ENCODE measurements around the gene FKBP7.
"Not testable (repeated sequence)": the region's sequence is repeated elsewhere in the genome, so short reads cannot be mapped to it uniquely, and the experiment has no call there.

Gene FKBP7

DNA sequence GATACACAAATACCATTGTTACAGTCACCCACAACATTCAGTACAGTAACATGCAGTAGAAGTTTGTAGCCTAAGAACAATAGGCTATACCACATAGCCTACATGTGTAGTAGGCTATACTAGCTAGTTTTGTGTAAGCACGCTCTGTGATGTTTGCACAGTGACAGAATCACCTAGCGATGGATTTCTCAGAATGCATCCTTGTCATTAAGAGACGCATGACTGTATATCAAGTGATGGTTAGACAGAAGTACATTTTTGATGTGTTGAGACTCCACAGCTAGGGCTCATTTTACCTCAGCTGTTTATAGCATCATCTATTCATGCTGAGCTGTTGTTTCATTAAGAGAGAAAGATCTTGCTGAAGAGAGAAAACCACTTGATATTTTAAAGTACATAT is 21.2 kb upstream of the FKBP7 start:
- DNase-seq = no peak
- in situ Hi-C loops (cut with HindIII; ENCODE audit: low pct_ligation_motif_present, low pct_unique_long_range_greater_than_20kb, low sequenced_read_pairs) = no loop called here

DNA sequence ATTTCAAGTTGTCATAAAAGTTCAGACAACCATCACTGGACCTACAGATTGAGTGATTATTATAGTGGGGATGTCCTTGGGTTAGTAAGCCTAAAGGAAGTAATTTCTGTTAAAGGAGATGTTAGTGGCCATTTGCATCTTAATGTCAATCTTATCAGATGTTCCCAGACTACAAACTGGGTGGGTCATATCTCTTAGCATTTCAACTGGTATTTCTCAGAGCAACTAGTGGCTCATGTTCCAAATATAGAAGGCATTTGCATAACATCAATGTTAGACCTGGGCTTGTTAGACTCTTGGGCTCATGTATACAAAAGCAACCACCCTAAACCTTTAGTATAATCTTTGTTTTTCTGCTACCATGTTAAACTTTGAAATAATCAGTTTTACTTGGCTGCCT is 19.7 kb upstream of the FKBP7 start:
- DNase-seq = no peak
- in situ Hi-C loops (cut with HindIII; ENCODE audit: low pct_ligation_motif_present, low pct_unique_long_range_greater_than_20kb, low sequenced_read_pairs) = no loop called here

- DNase-seq = no peak
- in situ Hi-C loops (cut with HindIII; ENCODE audit: low pct_ligation_motif_present, low pct_unique_long_range_greater_than_20kb, low sequenced_read_pairs) = no loop called here
These were observed 17.6 kb upstream of the FKBP7 start for GRCh38 chr2:178496049-178496448.

- no peak for DNase-seq
- in situ Hi-C loops (cut with HindIII; ENCODE audit: low pct_ligation_motif_present, low pct_unique_long_range_greater_than_20kb, low sequenced_read_pairs) = no loop called here
These were observed 13.2 kb upstream of the FKBP7 start for GRCh38 chr2:178491612-178492011.

GRCh38 chr2:178485356-178485755 is 7.0 kb upstream of the FKBP7 start:
- no peak for DNase-seq
- in situ Hi-C loops (cut with HindIII; ENCODE audit: low pct_ligation_motif_present, low pct_unique_long_range_greater_than_20kb, low sequenced_read_pairs) = no loop called here

DNA sequence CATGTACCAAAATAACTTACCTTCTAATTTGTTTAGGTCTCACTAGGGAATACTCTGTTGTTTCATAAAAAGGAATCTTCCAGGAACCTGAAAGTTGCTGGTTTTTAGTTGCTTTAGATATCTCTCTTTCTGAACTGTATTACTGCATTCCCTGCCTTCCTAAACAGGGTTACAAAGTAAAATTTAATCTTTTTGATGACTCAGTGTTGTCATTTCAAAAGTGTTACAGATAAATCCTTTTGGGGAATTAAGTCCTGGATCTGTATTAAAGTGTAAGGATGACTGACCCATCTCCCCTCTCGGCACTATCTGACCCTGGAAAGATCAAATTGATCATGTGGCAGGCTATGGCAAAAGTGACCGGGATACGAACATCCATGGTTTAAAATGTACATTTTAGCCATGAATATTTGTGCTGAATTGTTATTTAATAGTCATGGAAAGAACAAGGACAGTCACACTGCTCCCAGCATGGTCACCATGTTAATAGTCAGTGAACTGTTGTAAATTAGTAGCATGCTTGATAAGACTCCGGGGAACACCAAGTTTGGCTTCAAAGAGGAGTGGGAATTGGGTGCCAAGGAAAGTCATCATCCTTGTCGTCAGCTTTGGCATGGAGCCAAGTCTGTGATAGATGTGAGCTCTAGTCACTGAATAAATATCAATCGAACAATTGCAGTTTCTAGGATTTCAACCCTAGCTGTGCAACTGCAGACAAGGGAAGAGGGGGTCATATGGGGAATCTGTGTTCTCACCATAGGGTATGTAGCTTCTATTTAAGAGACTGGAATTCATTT is 6.0 kb upstream of the FKBP7 start:
- in situ Hi-C loops (cut with HindIII; ENCODE audit: low pct_ligation_motif_present, low pct_unique_long_range_greater_than_20kb, low sequenced_read_pairs) = no loop called here
- DNase-seq = peak; percentile 22

DNA sequence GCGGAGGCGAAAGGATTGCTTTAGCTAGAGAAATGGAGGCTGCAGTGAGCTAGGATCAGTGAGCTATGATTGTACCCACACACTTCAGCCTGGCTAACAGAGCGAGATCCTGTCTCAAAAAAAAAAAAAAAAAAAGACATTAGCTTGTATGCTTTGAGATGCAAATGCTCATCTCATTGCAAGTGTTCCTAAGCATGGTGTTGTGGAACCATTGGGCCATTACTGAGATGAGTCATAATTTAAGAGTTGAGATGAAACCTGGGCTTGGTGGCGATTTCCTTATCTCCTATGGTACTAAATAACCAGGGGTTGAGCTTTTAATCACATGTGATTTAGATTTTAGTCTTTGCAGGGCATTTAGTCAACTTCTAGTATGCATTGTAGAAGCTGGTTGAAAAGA is 4.0 kb upstream of the FKBP7 start:
- peak; percentile 53 for DNase-seq
- in situ Hi-C loops (cut with HindIII; ENCODE audit: low pct_ligation_motif_present, low pct_unique_long_range_greater_than_20kb, low sequenced_read_pairs) = no loop called here

DNA sequence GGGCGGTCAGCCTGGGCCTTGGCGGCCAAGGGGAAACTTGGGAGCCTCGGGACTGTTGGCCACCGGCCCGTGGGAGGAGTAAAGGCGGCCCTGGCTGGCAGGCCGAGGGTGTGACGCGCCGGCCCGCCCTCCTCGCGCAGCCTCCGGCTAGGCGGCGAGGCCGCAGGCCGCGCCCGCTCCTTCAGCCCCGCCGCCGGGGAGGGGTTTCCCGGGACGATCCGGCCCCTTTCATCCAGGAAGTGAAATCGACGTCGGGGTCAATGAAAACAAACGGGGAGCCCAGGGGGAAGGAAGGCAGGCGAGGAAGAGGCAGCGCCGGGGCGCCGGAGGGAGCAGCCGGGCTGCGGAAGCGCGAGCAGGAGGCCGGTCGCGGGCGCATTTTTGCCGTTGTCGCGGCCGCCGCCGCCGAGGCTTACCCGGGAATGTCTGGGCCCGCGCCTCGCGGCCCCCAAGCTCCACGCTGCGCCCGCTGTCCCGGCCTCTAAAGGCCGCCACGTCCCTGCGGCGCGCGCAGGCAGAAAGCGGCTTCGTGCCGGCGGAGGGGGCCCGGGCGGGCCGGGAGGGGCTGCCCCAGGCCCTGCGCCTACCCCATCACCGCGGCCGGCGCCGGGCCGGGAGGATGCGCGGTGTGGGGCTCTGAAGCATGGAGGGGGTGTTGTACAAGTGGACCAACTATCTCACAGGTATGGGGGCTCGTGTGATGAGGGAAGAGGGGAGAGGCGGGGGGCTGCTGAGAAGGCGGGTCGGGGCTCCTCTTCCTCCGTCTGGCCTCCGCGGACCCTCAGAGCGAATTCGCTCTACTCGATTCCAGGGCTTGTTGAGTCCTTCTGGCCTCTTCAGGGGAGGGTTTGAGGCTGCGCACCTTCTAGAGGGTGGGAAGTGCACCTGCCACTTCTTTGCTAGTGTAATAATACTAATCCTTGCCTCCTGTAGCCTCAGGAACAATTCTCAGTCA is 2.1 kb upstream of the FKBP7 start, which contains the start of gene PLEKHA3:
TSS of gene PLEKHA3 (plus strand) at position 231 of the 955 bp plus-strand sequence. CDS start at position 644, 413 bp downstream.
- in situ Hi-C loops (cut with HindIII; ENCODE audit: low pct_ligation_motif_present, low pct_unique_long_range_greater_than_20kb, low sequenced_read_pairs) = no loop called here
- peak; percentile 99 for DNase-seq

- DNase-seq = no peak
- in situ Hi-C loops (cut with HindIII; ENCODE audit: low pct_ligation_motif_present, low pct_unique_long_range_greater_than_20kb, low sequenced_read_pairs) = no loop called here
These were observed 1.4 kb upstream of the FKBP7 start for GRCh38 chr2:178479758-178480226.

DNA sequence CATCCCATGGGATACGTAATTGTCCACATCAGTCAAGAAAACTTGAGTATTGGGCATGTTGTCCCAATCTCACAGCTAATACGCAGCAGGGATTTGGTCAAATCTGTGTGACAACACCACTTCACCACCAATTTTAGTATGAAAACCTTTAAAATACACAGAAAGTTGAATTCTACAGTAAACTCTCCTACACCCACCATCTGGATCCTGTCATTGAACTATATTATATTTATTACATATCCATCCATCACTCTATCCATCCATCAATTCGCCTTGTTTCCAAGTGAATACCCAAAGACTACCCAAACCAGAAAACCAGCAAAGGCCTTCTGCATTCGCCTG is 846 bp upstream of the FKBP7 start:
- in situ Hi-C loops (cut with HindIII; ENCODE audit: low pct_ligation_motif_present, low pct_unique_long_range_greater_than_20kb, low sequenced_read_pairs) = no loop called here
- DNase-seq = no peak

DNA sequence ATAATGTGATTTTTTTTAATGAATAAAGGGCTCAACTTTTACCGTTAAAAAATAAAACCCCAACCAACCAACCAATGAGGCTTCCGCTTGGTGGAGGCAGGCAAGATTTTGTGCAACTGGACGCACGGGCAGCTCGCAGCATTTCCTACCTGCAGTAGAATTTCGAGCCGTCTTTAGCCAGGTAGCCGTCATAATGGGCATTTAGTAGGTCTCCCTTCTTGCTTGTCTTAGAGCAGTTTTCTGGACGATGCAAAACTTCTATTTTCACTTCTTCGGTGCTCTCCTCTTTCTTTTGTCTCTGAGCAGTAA is 316 bp downstream of the FKBP7 start:
- peak; percentile 33 for DNase-seq
- in situ Hi-C loops (cut with HindIII; ENCODE audit: low pct_ligation_motif_present, low pct_unique_long_range_greater_than_20kb, low sequenced_read_pairs) = no loop called here

DNA sequence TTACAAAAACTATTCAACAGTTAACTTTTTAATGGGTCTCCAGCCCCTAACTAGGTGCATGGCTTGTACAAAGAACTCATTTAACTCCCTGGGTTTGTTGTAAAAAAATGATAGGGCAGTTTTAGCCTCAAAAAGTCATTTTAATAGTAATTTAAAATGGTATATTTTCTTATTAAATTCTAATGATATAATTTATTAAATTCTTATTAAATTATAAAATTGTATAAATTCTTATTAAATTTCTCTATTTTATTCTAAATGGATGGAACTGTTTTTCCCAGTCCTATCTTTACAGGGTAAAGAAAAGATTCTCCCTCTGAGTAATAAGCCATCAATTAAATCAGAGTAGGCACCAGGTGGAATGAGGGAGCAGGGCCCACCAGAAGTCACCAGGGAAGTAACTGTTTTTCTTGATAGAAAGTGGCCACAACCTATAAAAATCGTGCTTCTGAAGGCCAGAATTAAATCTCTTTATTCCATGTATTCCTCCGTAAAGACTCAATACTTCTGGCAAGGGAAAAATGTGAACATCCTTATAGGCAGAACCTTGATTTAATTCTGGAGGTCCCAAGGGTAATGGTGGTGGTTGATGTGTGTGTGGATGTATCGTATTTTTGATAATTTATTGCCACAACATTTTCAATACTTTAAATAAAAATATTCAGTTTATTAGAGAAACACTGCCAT is 814 bp downstream of the FKBP7 start:
- DNase-seq = no peak
- in situ Hi-C loops (cut with HindIII; ENCODE audit: low pct_ligation_motif_present, low pct_unique_long_range_greater_than_20kb, low sequenced_read_pairs) = no loop called here

- no peak for DNase-seq
These were observed 1.9 kb downstream of the FKBP7 start for GRCh38 chr2:178476477-178476876.

DNA sequence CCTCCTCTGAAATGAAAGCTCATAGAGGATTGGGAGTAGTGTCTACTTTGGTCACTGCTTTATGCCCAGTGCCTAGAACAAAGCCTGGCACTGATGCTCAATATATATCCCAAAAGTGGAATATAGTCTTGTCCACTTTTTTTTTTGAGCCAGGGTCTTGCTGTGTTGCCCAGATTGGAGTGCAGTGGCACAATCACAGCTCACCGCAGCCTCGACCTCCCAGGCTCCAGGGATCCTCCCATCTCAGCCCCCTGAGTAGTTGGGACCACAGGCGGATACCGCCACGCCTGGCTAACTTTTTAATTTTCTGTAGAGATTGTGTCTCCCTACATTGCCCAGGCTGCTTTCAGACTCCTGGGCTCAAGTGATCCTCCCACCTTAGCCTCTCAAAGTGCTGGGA is 3.8 kb downstream of the FKBP7 start:
- no peak for DNase-seq
- in situ Hi-C loops (cut with HindIII; ENCODE audit: low pct_ligation_motif_present, low pct_unique_long_range_greater_than_20kb, low sequenced_read_pairs) = no loop called here

More at GRCh38 chr2:178476477-178476876, 1.9 kb downstream of the FKBP7 start:
- in situ Hi-C loops (cut with HindIII; ENCODE audit: low pct_ligation_motif_present, low pct_unique_long_range_greater_than_20kb, low sequenced_read_pairs) = no loop called here

DNA sequence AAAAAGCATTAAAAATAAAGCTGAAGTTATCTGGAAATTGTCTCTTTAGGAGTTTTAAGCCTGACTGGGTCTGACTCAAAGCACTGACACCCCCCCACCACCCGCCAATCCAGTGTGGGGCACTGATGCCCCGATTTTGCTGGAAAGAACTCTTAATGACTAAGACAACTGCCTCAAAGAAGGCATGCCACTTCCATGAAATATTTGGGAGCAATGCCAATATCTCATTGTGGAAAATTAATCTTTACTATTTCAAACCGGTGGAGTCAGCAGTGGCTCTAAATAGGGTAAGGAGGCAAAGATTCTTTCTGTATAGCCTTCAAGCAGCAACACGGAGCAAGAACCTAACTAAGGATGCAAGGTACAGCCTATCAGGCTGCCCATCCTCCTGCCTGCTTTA is 4.5 kb downstream of the FKBP7 start:
- in situ Hi-C loops (cut with HindIII; ENCODE audit: low pct_ligation_motif_present, low pct_unique_long_range_greater_than_20kb, low sequenced_read_pairs) = no loop called here
- peak; percentile 72 for DNase-seq

GRCh38 chr2:178473373-178473772 is 5.0 kb downstream of the FKBP7 start:
- in situ Hi-C loops (cut with HindIII; ENCODE audit: low pct_ligation_motif_present, low pct_unique_long_range_greater_than_20kb, low sequenced_read_pairs) = no loop called here
- no peak for DNase-seq

DNA sequence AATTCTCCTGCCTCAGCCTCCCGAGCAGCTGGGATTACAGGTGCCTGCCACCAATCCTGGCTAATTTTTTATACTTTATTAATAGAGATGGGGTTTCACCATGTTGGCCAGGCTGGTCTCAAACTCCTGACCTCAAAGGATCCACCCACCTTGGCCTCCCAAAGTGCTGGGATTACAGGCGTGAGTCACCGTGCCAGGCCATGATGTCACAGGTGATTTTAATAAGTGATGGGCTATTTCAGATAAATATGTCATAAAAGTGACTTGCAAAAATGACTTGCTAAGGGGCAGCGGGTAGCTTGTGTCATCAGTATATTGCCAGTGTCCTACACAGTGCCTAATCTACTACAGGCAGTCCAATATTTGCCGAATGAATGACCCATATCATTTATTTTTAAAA is 7.1 kb downstream of the FKBP7 start:
- DNase-seq; in situ Hi-C loops (cut with HindIII; ENCODE audit: low pct_ligation_motif_present, low pct_unique_long_range_greater_than_20kb, low sequenced_read_pairs): not testable (repeated sequence)

- no peak for DNase-seq
- in situ Hi-C loops (cut with HindIII; ENCODE audit: low pct_ligation_motif_present, low pct_unique_long_range_greater_than_20kb, low sequenced_read_pairs) = no loop called here
These were observed 9.1 kb downstream of the FKBP7 start for GRCh38 chr2:178469219-178469849.
